T47D (cell line): Measurements from ENCODE around the gene GNL3L.
"Not testable (repeated sequence)": the region's sequence is repeated elsewhere in the genome, so short reads cannot be mapped to it uniquely, and the experiment has no call there.

ENCODE experiments used
- DNase-seq, 2 experiments: peaks; one replicate each; pipeline versions ENCODE4 v3.0.0 to v3.0.0-alpha.2; 2011 to 2012; ENCODE audit warnings: low read depth in 1 of 2, low spot score in 1 of 2
- JUND ChIP-seq: IDR thresholded peaks from 2 replicates; pipeline ENCODE4 v1.6.1; 2012; ENCODE audit warnings: low read depth
- in situ Hi-C: cut with HindIII; loops from 2 replicates; pipeline ENCODE4 v1.10.0; 2016; ENCODE audit warnings: low sequenced_read_pairs, low pct_unique_long_range_greater_than_20kb

Gene GNL3L

GRCh38 chrX:54529552-54530356 lies at the start of gene GNL3L:
Gene GNL3L, plus strand, starts transcription at chrX:54530219. Its CDS starts 2,348 bp downstream, at chrX:54532567.
- in situ Hi-C loops = no loop called here
- TF ChIP-seq JUND = no peak
- peak; percentile 66 to 90 for DNase-seq

- TF ChIP-seq JUND = no peak
- DNase-seq = peak in 1 of 2 experiments; percentile 30
- in situ Hi-C loops = no loop called here
These were observed 47.0 kb upstream of the GNL3L start for GRCh38 chrX:54482839-54483593.

- no peak for DNase-seq
- in situ Hi-C loops = no loop called here
- TF ChIP-seq JUND = no peak
These were observed 46.1 kb upstream of the GNL3L start for GRCh38 chrX:54483946-54484345.

GRCh38 chrX:54484666-54485065 lies 45.4 kb upstream of the GNL3L start:
- no peak for DNase-seq
- no peak for TF ChIP-seq JUND
- in situ Hi-C loops = no loop called here

GRCh38 chrX:54489819-54490218 lies 40.2 kb upstream of the GNL3L start:
- DNase-seq, in situ Hi-C loops: not testable (repeated sequence)

GRCh38 chrX:54492340-54492739 lies 37.7 kb upstream of the GNL3L start:
- no peak for DNase-seq
- in situ Hi-C loops = no loop called here
- TF ChIP-seq JUND = no peak

GRCh38 chrX:54494166-54494988 lies 35.6 kb upstream of the GNL3L start:
- TF ChIP-seq JUND = no peak
- in situ Hi-C loops = no loop called here
- no peak for DNase-seq

- peak; percentile 39 to 45 for DNase-seq
- in situ Hi-C loops = no loop called here
- TF ChIP-seq JUND = no peak
These were observed 34.8 kb upstream of the GNL3L start for GRCh38 chrX:54494989-54495813.

GRCh38 chrX:54495814-54496516 lies 34.1 kb upstream of the GNL3L start, which contains the start of gene FGD1:
Gene FGD1, minus strand, starts transcription at chrX:54496234. Its CDS starts 802 bp downstream, at chrX:54495432.
- no peak for TF ChIP-seq JUND
- in situ Hi-C loops = no loop called here
- peak; percentile 72 to 85 for DNase-seq

GRCh38 chrX:54496517-54496852 lies 33.5 kb upstream of the GNL3L start:
- no peak for TF ChIP-seq JUND
- in situ Hi-C loops = no loop called here

GRCh38 chrX:54496936-54497335 lies 33.1 kb upstream of the GNL3L start:
- DNase-seq = no peak
- TF ChIP-seq JUND = no peak
- in situ Hi-C loops = no loop called here

More at GRCh38 chrX:54496517-54496852, 33.5 kb upstream of the GNL3L start:
- DNase-seq = no peak
